Effector memory CD4-positive, alpha-beta T cell (primary cell): Measurements from ENCODE around the gene HMCN2.

Source experiments
- DNase-seq, 3 donors: peaks; one replicate each; pipeline ENCODE4 v3.0.0-alpha.2; 2020
- H3K27ac ChIP-seq: 2 replicates; pipeline ENCODE4 v1.7.0; 2013; ENCODE audit warnings: mild to moderate bottlenecking, low read length, moderate library complexity; ENCODE audit not compliant: insufficient read depth, poor library complexity, severe bottlenecking
- H3K27me3 ChIP-seq: replicated peaks from 2 replicates; pipeline ENCODE4 v1.7.0; 2013; ENCODE audit warnings: mild to moderate bottlenecking, low read length; ENCODE audit not compliant: insufficient read depth, control insufficient read depth, poor library complexity, severe bottlenecking
- H3K36me3 ChIP-seq: 2 replicates; pipeline ENCODE4 v1.7.0; 2013; ENCODE audit warnings: mild to moderate bottlenecking, low read length, moderate library complexity; ENCODE audit not compliant: control insufficient read depth, insufficient read depth
- H3K4me1 ChIP-seq: 2 replicates; pipeline ENCODE4 v1.7.0; 2013; ENCODE audit warnings: low read length, mild to moderate bottlenecking; ENCODE audit not compliant: control insufficient read depth, insufficient read depth, poor library complexity, severe bottlenecking
- H3K4me3 ChIP-seq: 2 replicates; pipeline ENCODE4 v1.7.0; 2013; ENCODE audit warnings: low read length, low read depth, mild to moderate bottlenecking; ENCODE audit not compliant: insufficient read depth, poor library complexity, severe bottlenecking
- H3K9me3 ChIP-seq: 2 replicates; pipeline ENCODE4 v1.7.0; 2013; ENCODE audit warnings: mild to moderate bottlenecking, low read length, moderate library complexity; ENCODE audit not compliant: control insufficient read depth

The HMCN2 gene

GRCh38 chr9:130327781-130328348 is 62.3 kb downstream of the HMCN2 start:
- Histone ChIP-seq H3K4me1 (no peaks in the 10 kb centered on the region), H3K27me3 (peaks cover 18% of the 10 kb centered on the region)
- no peak for DNase-seq

GRCh38 chr9:130328349-130328801 is 62.8 kb downstream of the HMCN2 start:
- Histone ChIP-seq H3K36me3 (no peaks in the 10 kb centered on the region), H3K27ac (no peak overlapping the region), H3K9me3 (no peaks in the 10 kb centered on the region), H3K4me1 (no peaks in the 10 kb centered on the region), H3K4me3 (no peak overlapping the region), H3K27me3 (peaks cover 18% of the 10 kb centered on the region)
- no peak for DNase-seq

More at GRCh38 chr9:130327781-130328348, 62.3 kb downstream of the HMCN2 start:
- Histone ChIP-seq H3K36me3 (no peaks in the 10 kb centered on the region), H3K4me3 (no peak overlapping the region), H3K27ac (no peak overlapping the region), H3K9me3 (no peaks in the 10 kb centered on the region)

- Histone ChIP-seq H3K4me3 (no peak overlapping the region), H3K4me1 (no peaks in the 10 kb centered on the region), H3K9me3 (no peaks in the 10 kb centered on the region), H3K36me3 (no peaks in the 10 kb centered on the region), H3K27me3 (peaks cover 18% of the 10 kb centered on the region), H3K27ac (no peak overlapping the region)
- DNase-seq = no peak
Observed at GRCh38 chr9:130329061-130329460, 63.5 kb downstream of the HMCN2 start.

- Histone ChIP-seq H3K27me3 (peaks cover 18% of the 10 kb centered on the region), H3K36me3 (no peaks in the 10 kb centered on the region), H3K9me3 (no peaks in the 10 kb centered on the region), H3K4me1 (no peaks in the 10 kb centered on the region), H3K4me3 (no peak overlapping the region), H3K27ac (no peak overlapping the region)
- no peak for DNase-seq
Observed at GRCh38 chr9:130330202-130330862, 64.8 kb downstream of the HMCN2 start.

- no peak for DNase-seq
- no peaks in the 10 kb centered on the region for H3K4me1 ChIP-seq
- H3K27ac ChIP-seq = no peak overlapping the region
- peaks cover 18% of the 10 kb centered on the region for H3K27me3 ChIP-seq
- H3K9me3 ChIP-seq = no peaks in the 10 kb centered on the region
- H3K36me3 ChIP-seq = no peaks in the 10 kb centered on the region
- no peak overlapping the region for H3K4me3 ChIP-seq
Observed at GRCh38 chr9:130331061-130331460, 65.5 kb downstream of the HMCN2 start.

GRCh38 chr9:130331573-130331972 is 66.0 kb downstream of the HMCN2 start:
- Histone ChIP-seq H3K27ac (no peak overlapping the region), H3K36me3 (no peaks in the 10 kb centered on the region)
- no peak for DNase-seq

GRCh38 chr9:130332384-130332926 is 66.9 kb downstream of the HMCN2 start:
- no peaks in the 10 kb centered on the region for H3K4me1 ChIP-seq
- H3K9me3 ChIP-seq = no peaks in the 10 kb centered on the region
- H3K36me3 ChIP-seq = no peaks in the 10 kb centered on the region
- peaks cover 12% of the 10 kb centered on the region for H3K27me3 ChIP-seq
- DNase-seq = no peak
- no peak overlapping the region for H3K4me3 ChIP-seq
- no peak overlapping the region for H3K27ac ChIP-seq

More at GRCh38 chr9:130331573-130331972, 66.0 kb downstream of the HMCN2 start:
- H3K4me3 ChIP-seq = no peak overlapping the region
- H3K27me3 ChIP-seq = peaks cover 13% of the 10 kb centered on the region
- no peaks in the 10 kb centered on the region for H3K9me3 ChIP-seq
- H3K4me1 ChIP-seq = no peaks in the 10 kb centered on the region

GRCh38 chr9:130333041-130333711 is 67.6 kb downstream of the HMCN2 start:
- no peaks in the 10 kb centered on the region for H3K36me3 ChIP-seq
- H3K9me3 ChIP-seq = no peaks in the 10 kb centered on the region
- DNase-seq = no peak
- H3K27me3 ChIP-seq = peaks cover 5% of the 10 kb centered on the region
- no peak overlapping the region for H3K4me3 ChIP-seq
- H3K4me1 ChIP-seq = no peaks in the 10 kb centered on the region
- H3K27ac ChIP-seq = no peak overlapping the region

GRCh38 chr9:130333712-130334062 is 68.1 kb downstream of the HMCN2 start:
- H3K27me3 ChIP-seq = no peaks in the 10 kb centered on the region
- H3K36me3 ChIP-seq = no peaks in the 10 kb centered on the region
- DNase-seq = no peak
- no peak overlapping the region for H3K27ac ChIP-seq
- H3K4me1 ChIP-seq = no peaks in the 10 kb centered on the region
- H3K9me3 ChIP-seq = no peaks in the 10 kb centered on the region
- no peak overlapping the region for H3K4me3 ChIP-seq

GRCh38 chr9:130334915-130335314 is 69.4 kb downstream of the HMCN2 start:
- H3K27ac ChIP-seq = no peak overlapping the region
- no peak for DNase-seq
- H3K4me3 ChIP-seq = no peak overlapping the region
- H3K9me3 ChIP-seq = no peaks in the 10 kb centered on the region
- H3K27me3 ChIP-seq = no peaks in the 10 kb centered on the region
- H3K4me1 ChIP-seq = no peaks in the 10 kb centered on the region
- no peaks in the 10 kb centered on the region for H3K36me3 ChIP-seq
